Body of pancreas (tissue), 4 donors: ENCODE measurements around the gene PRDM16.

Experiments
- CTCF ChIP-seq, 7 experiments: fragments of 450-650 bp in 4 of 7; fragments of 200-600 bp in 3 of 7; sonication (generic) in 3 of 7; IDR thresholded peaks; one replicate each; pipeline ENCODE4 v1.5.1; 2016 to 2019; ENCODE audit warnings: antibody characterized with exemption in 7 of 7
- POLR2A ChIP-seq, 3 donors: fragments of 450-650 bp; IDR thresholded peaks; one replicate each; pipeline ENCODE4 v1.6.1; 2016; ENCODE audit warnings: antibody characterized with exemption in 3 of 3, mild to moderate bottlenecking in 2 of 3

GRCh38 chr1:3085721-3086120 is 16.7 kb downstream of the PRDM16 start:
- TF ChIP-seq POLR2A (IDR thresholded peaks at IDR 0.05) (no peak), CTCF (IDR thresholded peaks at IDR 0.05) (no peak)
